Immature natural killer cell (primary cell): ENCODE results near the gene ITGB3BP. TPM values are rescaled to one million over a fixed set of nuclear protein-coding genes. Genes with fewer than 3 reads are reported as not detected.

Experiments
- polyA plus RNA-seq, 3 donors: library from polyadenylated mRNA; unstranded; fragments of 300-500 nt; fragmentation: Illumina TruSeq; gene quantifications; one replicate each; pipeline ENCODE4 v1.2.3, GENCODE V29; 2021

ITGB3BP gene
- polyA plus RNA-seq, 3 donors from 2014 or later = 7.9 to 24.0 (median 23.5) TPM

Other genes starting within 250 kb of the ITGB3BP start
- gene FOXD3, start 200.7 kb downstream of the ITGB3BP start, polyA plus RNA-seq = not detected
- 10 to 100 TPM; 16.5 to 29.9 (median 20.7) TPM for gene ALG6, start 155.6 kb downstream of the ITGB3BP start, polyA plus RNA-seq
- 1 to 10 TPM; 2.3 to 5.8 (median 3.7) TPM for gene EFCAB7, start 300 bp upstream of the ITGB3BP start, polyA plus RNA-seq
- 100 to 1,000 TPM in 1 of 3 donors, 10 to 100 TPM in 2; 61.6 to 108 (median 67.4) TPM for gene PGM1, start 70.2 kb upstream of the ITGB3BP start, polyA plus RNA-seq